GM13976 (cell line): ENCODE results near the gene SAP130.

ENCODE experiments used
- DNase-seq: peaks from one replicate; pipeline ENCODE4 v3.0.0; 2012; ENCODE audit warnings: low spot score
- CTCF ChIP-seq: IDR thresholded peaks from 2 replicates; pipeline ENCODE4 v1.5.1; 2012; ENCODE audit warnings: borderline replicate concordance, mild to moderate bottlenecking; ENCODE audit not compliant: insufficient read depth; ENCODE audit errors: extremely low read depth, missing control alignments, control extremely low read depth
- in situ Hi-C: fragments of 300-500 bp; cut with MboI; formaldehyde crosslinking; loops from one replicate; pipeline ENCODE4 v1.12.0; 2022; ENCODE audit warnings: low sequenced_read_pairs, mixed read lengths, inconsistent platforms; ENCODE audit not compliant: unreplicated experiment

Gene SAP130

DNA sequence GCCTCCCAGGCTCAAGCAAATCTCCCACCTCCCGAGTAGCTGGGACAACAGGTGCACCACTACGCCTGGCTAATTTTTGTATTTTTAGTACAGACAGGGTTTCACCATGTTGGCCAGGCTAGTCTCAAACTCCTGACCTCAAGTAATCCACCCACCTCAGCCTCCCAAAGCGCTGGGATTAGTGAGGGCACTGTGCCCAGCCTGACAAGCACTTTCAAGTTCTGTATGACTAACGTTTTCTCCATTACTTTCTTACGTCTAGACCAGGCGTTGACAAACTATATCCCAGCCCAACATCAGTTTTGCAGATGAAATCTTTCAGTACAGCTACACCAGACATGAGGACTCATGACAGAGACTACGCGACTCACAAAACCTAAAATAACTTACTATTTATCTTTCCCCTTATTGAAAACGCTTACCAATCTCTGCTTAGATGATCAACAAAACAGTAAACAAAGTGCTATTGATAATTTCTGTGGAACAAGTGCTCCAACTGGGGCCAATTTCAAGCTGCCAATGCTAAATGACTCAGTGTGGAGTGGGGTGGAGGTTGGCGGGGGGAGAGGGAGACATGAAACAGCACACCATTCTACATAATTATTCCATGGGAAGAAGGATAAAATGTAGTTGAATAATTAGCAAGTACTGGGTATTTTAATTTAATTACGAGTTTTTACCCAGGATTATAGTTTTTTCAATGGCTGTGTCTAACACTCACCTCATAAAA lies 59.1 kb downstream of the SAP130 start:
- no peak for DNase-seq
- TF ChIP-seq CTCF: no peak
- in situ Hi-C loops: no loop called here

- no peak for DNase-seq
- no peak for TF ChIP-seq CTCF
- in situ Hi-C loops: no loop called here
Measured at GRCh38 chr2:127961729-127962128, 66.1 kb downstream of the SAP130 start.

DNA sequence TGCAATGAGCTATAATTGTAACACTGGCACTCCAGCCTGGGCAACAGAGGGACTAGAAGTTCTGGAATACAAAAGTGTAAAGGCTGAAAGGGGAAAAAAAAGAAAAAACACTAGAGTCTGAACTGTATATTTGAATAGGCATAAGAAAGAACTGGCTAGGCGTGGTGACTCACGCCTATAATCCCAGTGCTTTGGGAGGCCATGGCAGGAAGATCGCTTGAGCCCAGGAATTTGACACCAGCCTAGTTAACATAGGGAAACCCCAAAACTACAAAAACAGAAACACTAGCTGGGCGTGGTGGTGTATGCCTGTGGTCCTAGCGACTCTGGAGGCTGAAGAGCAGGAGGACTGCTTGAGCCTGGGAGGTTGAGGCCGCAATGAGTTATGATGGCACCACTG lies 70.6 kb downstream of the SAP130 start:
- no peak for DNase-seq
- TF ChIP-seq CTCF: no peak
- in situ Hi-C loops: no loop called here

DNA sequence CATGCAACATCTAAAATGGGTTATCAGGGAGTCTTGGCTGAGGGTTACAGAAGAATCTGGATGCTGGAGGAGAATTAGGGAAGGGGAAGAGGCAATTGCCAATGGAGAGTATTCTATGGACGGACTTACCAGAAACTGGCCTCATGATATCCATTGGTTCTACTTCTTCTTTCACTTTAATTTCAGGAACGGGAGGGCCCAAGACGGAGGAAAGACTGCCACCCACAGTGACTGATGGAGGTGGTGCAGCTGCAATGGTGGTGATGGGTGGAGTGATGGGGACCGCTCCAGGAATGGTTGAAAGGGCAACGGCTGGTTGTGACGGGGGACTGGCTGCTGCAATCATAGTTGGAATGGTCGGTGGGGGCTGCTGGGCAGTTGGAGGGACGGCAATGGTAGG lies 73.0 kb downstream of the SAP130 start:
- no peak for DNase-seq
- in situ Hi-C loops: no loop called here

DNA sequence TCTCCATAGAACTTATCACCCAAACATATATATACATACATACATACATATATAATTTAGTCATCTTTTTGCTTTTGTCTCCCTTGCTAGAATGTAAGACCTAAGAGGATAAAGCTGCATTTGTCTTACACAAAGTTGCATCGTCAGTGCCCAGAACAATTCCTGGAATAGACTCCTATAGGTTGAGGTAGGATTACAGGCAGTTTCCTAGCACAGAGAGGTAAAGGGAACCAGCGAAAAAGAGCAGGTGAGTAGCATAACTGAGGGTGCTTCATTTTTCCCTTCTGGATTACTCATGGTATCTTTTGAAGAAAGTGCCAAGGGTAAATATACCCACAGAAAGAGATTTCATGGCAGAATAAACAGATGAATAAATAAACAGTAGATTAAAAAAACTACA lies 74.0 kb downstream of the SAP130 start:
- TF ChIP-seq CTCF: no peak
- DNase-seq: no peak
- in situ Hi-C loops: no loop called here

More for the DNA sequence above, 73.0 kb downstream of the SAP130 start:
- TF ChIP-seq CTCF: no peak

DNA sequence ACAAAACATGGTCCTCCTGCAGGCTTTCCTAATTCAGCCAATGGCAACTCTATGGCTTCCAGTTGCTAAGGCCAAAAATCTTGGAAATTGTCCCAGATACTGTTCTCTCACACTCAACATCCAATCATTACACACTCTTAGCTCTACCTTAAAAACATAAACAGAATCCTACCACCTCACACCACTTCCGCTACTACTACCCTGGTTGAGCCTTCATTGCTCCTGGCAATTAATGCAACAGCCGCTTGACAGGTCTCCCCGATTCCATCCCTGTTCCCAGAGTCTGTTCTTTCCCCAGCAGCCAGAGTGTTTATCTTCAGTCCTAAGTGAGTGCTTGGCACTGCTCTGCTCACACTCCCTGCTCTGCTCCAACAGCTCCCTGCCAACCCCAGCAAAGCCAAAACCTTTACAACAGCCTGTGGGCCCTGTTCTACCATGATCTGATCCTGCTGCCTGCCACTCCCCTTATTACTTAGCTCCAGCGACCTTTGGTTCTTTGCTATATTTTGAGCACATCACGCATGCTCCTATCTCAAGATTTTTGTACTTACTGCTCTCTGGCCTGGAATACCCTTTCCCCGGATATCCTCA lies 74.6 kb downstream of the SAP130 start:
- DNase-seq: no peak
- in situ Hi-C loops: no loop called here

More for the DNA sequence above, 74.6 kb downstream of the SAP130 start:
- no peak for TF ChIP-seq CTCF
